CD4-positive, alpha-beta T cell treated with Interleukin-2 at 100 ng/mL for 4 hours (primary cell): ENCODE measurements around the gene SCD5.

Source experiments
- DNase-seq: peaks from one replicate; pipeline ENCODE4 v3.0.0-alpha.2; 2020; ENCODE audit warnings: low spot score

The SCD5 gene

GRCh38 chr4:82797040-82797404 is 1.6 kb downstream of the SCD5 start:
- no peak for DNase-seq

- DNase-seq = no peak
Measured at GRCh38 chr4:82792912-82793649, 5.5 kb downstream of the SCD5 start.

GRCh38 chr4:82791179-82791578 is 7.4 kb downstream of the SCD5 start:
- DNase-seq = no peak

GRCh38 chr4:82790060-82790660 is 8.4 kb downstream of the SCD5 start:
- DNase-seq = no peak

- no peak for DNase-seq
Measured at GRCh38 chr4:82789025-82789776, 9.4 kb downstream of the SCD5 start.

GRCh38 chr4:82787342-82787741 is 11.3 kb downstream of the SCD5 start:
- DNase-seq = no peak

GRCh38 chr4:82786828-82787227 is 11.8 kb downstream of the SCD5 start:
- no peak for DNase-seq

- no peak for DNase-seq
Measured at GRCh38 chr4:82785611-82786400, 12.8 kb downstream of the SCD5 start.

GRCh38 chr4:82784681-82785610 is 13.7 kb downstream of the SCD5 start:
- no peak for DNase-seq

GRCh38 chr4:82782626-82783345 is 15.8 kb downstream of the SCD5 start:
- no peak for DNase-seq

- DNase-seq = no peak
Measured at GRCh38 chr4:82780752-82781231, 17.8 kb downstream of the SCD5 start.

GRCh38 chr4:82780170-82780751 is 18.3 kb downstream of the SCD5 start:
- no peak for DNase-seq

- no peak for DNase-seq
Measured at GRCh38 chr4:82779032-82779431, 19.6 kb downstream of the SCD5 start.

- no peak for DNase-seq
Measured at GRCh38 chr4:82777857-82778525, 20.6 kb downstream of the SCD5 start.

- no peak for DNase-seq
Measured at GRCh38 chr4:82776925-82777542, 21.6 kb downstream of the SCD5 start.

GRCh38 chr4:82775243-82775642 is 23.4 kb downstream of the SCD5 start:
- DNase-seq = no peak

GRCh38 chr4:82774711-82775171 is 23.9 kb downstream of the SCD5 start:
- DNase-seq = no peak

GRCh38 chr4:82773057-82773456 is 25.5 kb downstream of the SCD5 start:
- DNase-seq = no peak

- DNase-seq = no peak
Measured at GRCh38 chr4:82770607-82771006, 28.0 kb downstream of the SCD5 start.
